Gastrocnemius medialis (tissue), 4 donors: ENCODE results near the gene ROBO1. TPM values are rescaled to one million over a fixed set of nuclear protein-coding genes. Genes with fewer than 3 reads are reported as not detected.
"Not testable (repeated sequence)": the region's sequence is repeated elsewhere in the genome, so short reads cannot be mapped to it uniquely, and the experiment has no call there.

Source experiments
- ATAC-seq, 2 donors: fragments of 150-250 bp; one replicate each; pipeline ENCODE4 v1.9.1; 2016
- DNase-seq, 2 donors: peaks; one replicate each; pipeline ENCODE4 v3.0.0-alpha.2; 2019
- H3K27ac ChIP-seq, 4 donors: fragments of 200-600 bp; sonication (generic); 1 replicate in 1 of 4; 2 replicates in 3 of 4; pipeline ENCODE4 v1.5.1; 2016 to 2018; ENCODE audit warnings: mild to moderate bottlenecking in 2 of 4, moderate library complexity in 1 of 4
- H3K27me3 ChIP-seq, 3 donors: fragments of 200-600 bp; sonication (generic) in 2 of 3; 1 replicate in 1 of 3; 2 replicates in 2 of 3; pipeline versions ENCODE4 v1.5.1 to v1.6.0; 2016 to 2019; ENCODE audit warnings: mild to moderate bottlenecking in 1 of 3, moderate library complexity in 1 of 3
- H3K36me3 ChIP-seq, 2 donors: fragments of 200-600 bp; sonication (generic) in 1 of 2; one replicate each; pipeline ENCODE4 v1.5.1; 2017 to 2018
- H3K4me1 ChIP-seq, 2 donors: fragments of 200-600 bp; sonication (generic) in 1 of 2; one replicate each; pipeline ENCODE4 v1.5.1; 2016 to 2017; ENCODE audit warnings: mild to moderate bottlenecking in 2 of 2
- H3K4me3 ChIP-seq, 4 donors: fragments of 200-600 bp; sonication (generic) in 3 of 4; 1 replicate in 1 of 4; 2 replicates in 3 of 4; pipeline ENCODE4 v1.5.1; 2016 to 2019; ENCODE audit warnings: mild to moderate bottlenecking in 2 of 4
- H3K9me3 ChIP-seq, 3 donors: fragments of 200-600 bp; sonication (generic) in 2 of 3; 1 replicate in 1 of 3; 2 replicates in 2 of 3; pipeline ENCODE4 v1.5.1; 2016 to 2019
- CTCF ChIP-seq, 5 experiments: fragments of 450-650 bp in 3 of 5; fragments of 200-600 bp in 2 of 5; sonication (generic) in 2 of 5; IDR thresholded peaks in 4 of 5; conservative IDR thresholded peaks in 1 of 5; 1 replicate in 4 of 5; 2 replicates in 1 of 5; pipeline ENCODE4 v1.5.1; 2016 to 2019; ENCODE audit warnings: antibody characterized with exemption in 5 of 5, mild to moderate bottlenecking in 3 of 5, moderate library complexity in 3 of 5
- POLR2A ChIP-seq, 2 donors: fragments of 450-650 bp; IDR thresholded peaks; one replicate each; pipeline ENCODE4 v1.6.1; 2017; ENCODE audit warnings: antibody characterized with exemption in 2 of 2, mild to moderate bottlenecking in 2 of 2, moderate library complexity in 2 of 2
- in situ Hi-C, 4 donors: fragments of 200-750 bp; cut with MboI; loops; one replicate each; pipeline versions ENCODE4 v1.15.0 to v1.8.0; 2017; ENCODE audit warnings: low sequenced_read_pairs in 4 of 4
- intact Hi-C: fragments of 100-400 bp; cut with DNase I; formaldehyde crosslinking; loops from one replicate; pipeline ENCODE4 v1.15.1; 2023; ENCODE audit warnings: low total_unique reads
- total RNA-seq, 4 donors: library from RNA; depleted of rRNA; stranded (reverse); fragments of >200 nt; gene quantifications; one replicate each; pipeline versions ENCODE4 v1.1.0 to v1.2.3, GENCODE V29; 2016

The ROBO1 gene
- total RNA-seq, 4 donors from 2014 or later: 4.2 to 16.0 (median 9.5) TPM

- no peak overlapping the region for H3K4me3 ChIP-seq
- TF ChIP-seq POLR2A (IDR thresholded peaks at IDR 0.05): no peak
- intact Hi-C loops (no loop called here), in situ Hi-C loops (no loop called here)
- no peak for ATAC-seq
- H3K27me3 ChIP-seq: no peaks in the 10 kb centered on the region
- H3K27ac ChIP-seq: no peak overlapping the region
- H3K9me3 ChIP-seq: no peaks in the 10 kb centered on the region
- H3K36me3 ChIP-seq: no peaks in the 10 kb centered on the region
- no peak for DNase-seq
- no peaks in the 10 kb centered on the region for H3K4me1 ChIP-seq
Measured at GRCh38 chr3:78689378-78689777, 1078.4 kb downstream of the ROBO1 start.

- in situ Hi-C loops: no loop called here
- Histone ChIP-seq H3K27ac (no peak overlapping the region), H3K9me3 (no peaks in the 10 kb centered on the region), H3K4me1 (no peaks in the 10 kb centered on the region), H3K4me3 (no peak overlapping the region), H3K27me3 (no peaks in the 10 kb centered on the region), H3K36me3 (no peaks in the 10 kb centered on the region)
- TF ChIP-seq CTCF (IDR thresholded peaks at IDR 0.05 in 4 of 5, conservative IDR thresholded peaks at IDR 0.05 in 1 of 5) (no peak), POLR2A (IDR thresholded peaks at IDR 0.05) (no peak)
- DNase-seq (no peak), ATAC-seq (no peak)
- intact Hi-C loops: no loop called here
Measured at GRCh38 chr3:78687520-78687919, 1080.3 kb downstream of the ROBO1 start.

GRCh38 chr3:78683284-78683683, 1084.5 kb downstream of the ROBO1 start:
- Histone ChIP-seq H3K27me3 (no peaks in the 10 kb centered on the region), H3K36me3 (no peaks in the 10 kb centered on the region), H3K27ac (no peak overlapping the region), H3K4me1 (no peaks in the 10 kb centered on the region), H3K4me3 (no peak overlapping the region), H3K9me3 (no peaks in the 10 kb centered on the region)
- intact Hi-C loops (no loop called here), in situ Hi-C loops (no loop called here)
- DNase-seq (no peak), ATAC-seq (no peak)
- TF ChIP-seq CTCF (IDR thresholded peaks at IDR 0.05 in 4 of 5, conservative IDR thresholded peaks at IDR 0.05 in 1 of 5): no peak
- TF ChIP-seq POLR2A (IDR thresholded peaks at IDR 0.05): no peak

GRCh38 chr3:78675119-78675805, 1092.5 kb downstream of the ROBO1 start:
- H3K27me3 ChIP-seq, intact Hi-C loops, DNase-seq, ATAC-seq, in situ Hi-C loops, H3K27ac ChIP-seq, H3K9me3 ChIP-seq, H3K4me1 ChIP-seq, H3K4me3 ChIP-seq, H3K36me3 ChIP-seq: not testable (repeated sequence)

- TF ChIP-seq CTCF (IDR thresholded peaks at IDR 0.05 in 4 of 5, conservative IDR thresholded peaks at IDR 0.05 in 1 of 5): no peak
- TF ChIP-seq POLR2A (IDR thresholded peaks at IDR 0.05): no peak
- in situ Hi-C loops: loop anchor here in 2 of 4 donors (25.0 kb wide), 1 partner anchor 692 kb away; no protein-coding TSS in a partner anchor
Measured at GRCh38 chr3:78670746-78671145, 1097.1 kb downstream of the ROBO1 start.

GRCh38 chr3:78670094-78670493, 1097.7 kb downstream of the ROBO1 start:
- ATAC-seq (no peak), DNase-seq (no peak)
- H3K36me3 ChIP-seq: no peaks in the 10 kb centered on the region
- in situ Hi-C loops (loop anchor here in 2 of 4 donors (25.0 kb wide), 1 partner anchor 692 kb away; no protein-coding TSS in a partner anchor), intact Hi-C loops (no loop called here)
- H3K4me3 ChIP-seq: no peak overlapping the region
- H3K4me1 ChIP-seq: no peaks in the 10 kb centered on the region
- TF ChIP-seq CTCF (IDR thresholded peaks at IDR 0.05 in 4 of 5, conservative IDR thresholded peaks at IDR 0.05 in 1 of 5) (no peak), POLR2A (IDR thresholded peaks at IDR 0.05) (no peak)
- no peaks in the 10 kb centered on the region for H3K27me3 ChIP-seq
- no peaks in the 10 kb centered on the region for H3K9me3 ChIP-seq
- H3K27ac ChIP-seq: no peak overlapping the region

More at GRCh38 chr3:78670746-78671145, 1097.1 kb downstream of the ROBO1 start:
- no peaks in the 10 kb centered on the region for H3K9me3 ChIP-seq
- no peaks in the 10 kb centered on the region for H3K4me1 ChIP-seq
- intact Hi-C loops: no loop called here
- H3K27me3 ChIP-seq: no peaks in the 10 kb centered on the region
- ATAC-seq: no peak
- H3K4me3 ChIP-seq: no peak overlapping the region
- DNase-seq: no peak
- H3K36me3 ChIP-seq: no peaks in the 10 kb centered on the region
- H3K27ac ChIP-seq: no peak overlapping the region
